SK-N-SH (cell line): Measurements from ENCODE around the gene HPCA.

Experiments
- CTCF ChIP-seq: fragments of 200-600 bp; sonication (generic); IDR thresholded peaks from 2 replicates; pipeline ENCODE4 v1.6.1; 2017; ENCODE audit warnings: antibody characterized with exemption, mild to moderate bottlenecking, moderate library complexity
- EP300 ChIP-seq, 2 experiments: IDR thresholded peaks; 2 replicates each; pipeline versions ENCODE4 v1.4.0 to v1.6.1; 2012; ENCODE audit warnings: borderline replicate concordance in 1 of 2, low read depth in 1 of 2, low read length in 1 of 2
- EZH2phosphoT487 ChIP-seq: fragments of 200-600 bp; sonication (generic); IDR thresholded peaks from 2 replicates; pipeline ENCODE4 v1.6.1; 2017; ENCODE audit warnings: low read depth, mixed run types, mild to moderate bottlenecking, antibody characterized with exemption, moderate library complexity, borderline replicate concordance
- GATA2 ChIP-seq: sonication (generic); formaldehyde crosslinking; IDR thresholded peaks from 2 replicates; pipeline ENCODE4 v1.5.0; 2020; ENCODE audit warnings: mild to moderate bottlenecking, missing genetic modification reagents
- JUND ChIP-seq: IDR thresholded peaks from 2 replicates; pipeline ENCODE4 v1.4.0; 2012
- PBX3 ChIP-seq: IDR thresholded peaks from 2 replicates; pipeline ENCODE4; 2012
- POLR2AphosphoS5 ChIP-seq: IDR thresholded peaks from 2 replicates; pipeline ENCODE4 v1.6.1; 2012; ENCODE audit warnings: low read depth, low read length
- RFX5 ChIP-seq: IDR thresholded peaks from 2 replicates; pipeline ENCODE4 v1.6.1; 2012; ENCODE audit warnings: mild to moderate bottlenecking, improper control_type of control experiment, low read length
- SIN3A ChIP-seq: IDR thresholded peaks from 2 replicates; pipeline ENCODE4 v1.6.1; 2012; ENCODE audit warnings: low read depth, mild to moderate bottlenecking, low read length, moderate library complexity, borderline replicate concordance
- USF1 ChIP-seq: IDR thresholded peaks from 2 replicates; pipeline ENCODE4 v1.4.0; 2012; ENCODE audit warnings: low read depth, borderline replicate concordance
- USF2 ChIP-seq: fragments of 150-350 bp; IDR thresholded peaks from 2 replicates; pipeline ENCODE4 v1.6.1; 2017; ENCODE audit warnings: antibody characterized with exemption, low read length, low read depth, borderline replicate concordance
- ZBTB33 ChIP-seq: IDR thresholded peaks from 2 replicates; pipeline ENCODE4 v1.4.0; 2012; ENCODE audit warnings: low read depth, borderline replicate concordance

DNA sequence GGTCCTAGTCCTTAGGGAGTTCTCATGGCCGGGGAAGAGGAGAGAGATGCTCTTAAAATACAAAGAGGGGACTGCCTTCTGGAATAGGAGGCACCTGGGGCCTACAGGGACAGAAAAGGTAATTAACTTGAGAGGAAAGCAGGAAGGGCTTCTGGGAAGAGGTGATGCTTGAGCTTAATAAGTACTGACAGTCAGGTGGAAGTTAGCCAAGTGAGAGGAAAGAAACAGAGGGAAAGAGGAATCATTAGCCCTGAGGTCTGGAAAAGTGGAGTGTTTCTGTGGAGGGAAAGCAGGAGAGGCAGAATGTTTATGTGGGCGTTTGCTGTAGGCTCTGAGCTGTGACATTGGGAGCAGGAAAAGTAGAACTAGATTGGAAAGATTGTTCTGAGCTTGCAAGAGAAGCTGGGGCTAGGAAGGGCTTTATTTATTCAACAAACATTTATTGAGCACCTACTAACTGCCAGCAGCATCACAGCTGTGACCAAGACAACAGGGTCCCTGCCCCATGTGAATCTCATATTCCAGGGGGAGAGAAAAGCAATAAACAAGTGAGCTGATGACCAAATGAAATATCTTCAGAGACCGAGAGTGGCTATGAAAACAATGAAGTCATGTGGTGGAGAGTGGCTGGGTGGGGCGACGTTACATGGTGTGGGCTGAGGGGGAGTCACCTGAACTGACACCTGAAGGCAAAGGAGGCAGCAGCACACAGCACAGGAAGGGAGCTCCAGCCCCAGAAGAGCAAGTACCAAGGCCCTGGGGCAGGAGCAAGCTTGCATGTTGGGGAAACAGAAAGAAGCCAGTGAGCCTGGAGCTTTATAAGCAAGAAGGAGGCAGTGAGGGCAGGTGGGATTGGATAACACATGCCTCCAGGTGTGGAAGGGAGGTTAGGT, 11.2 kb upstream of the HPCA start:
- TF ChIP-seq CTCF (no peak), EZH2phosphoT487 (no peak), ZBTB33 (no peak), JUND (no peak), USF1 (no peak), GATA2 (CRISPR knock-in tag) (no peak), POLR2AphosphoS5 (no peak), EP300 (IDR thresholded peaks at IDR 0.05; ENCODE audit: borderline replicate concordance in 1 of 2, low read depth in 1 of 2, low read length in 1 of 2) (no peak), USF2 (no peak), SIN3A (no peak), PBX3 (peak; percentile 38), RFX5 (no peak)
